ENCODE results near the gene RNU7-1. TPM values are rescaled to one million over a fixed set of nuclear protein-coding genes. Genes with fewer than 3 reads are reported as not detected.
A peak's percentile ranks its signal among the peaks of the same experiment; 100 is the strongest.
"Not testable (repeated sequence)": the region's sequence is repeated elsewhere in the genome, so short reads cannot be mapped to it uniquely, and the experiment has no call there.

RNU7-1 gene
- total RNA-seq: not detected

DNA sequence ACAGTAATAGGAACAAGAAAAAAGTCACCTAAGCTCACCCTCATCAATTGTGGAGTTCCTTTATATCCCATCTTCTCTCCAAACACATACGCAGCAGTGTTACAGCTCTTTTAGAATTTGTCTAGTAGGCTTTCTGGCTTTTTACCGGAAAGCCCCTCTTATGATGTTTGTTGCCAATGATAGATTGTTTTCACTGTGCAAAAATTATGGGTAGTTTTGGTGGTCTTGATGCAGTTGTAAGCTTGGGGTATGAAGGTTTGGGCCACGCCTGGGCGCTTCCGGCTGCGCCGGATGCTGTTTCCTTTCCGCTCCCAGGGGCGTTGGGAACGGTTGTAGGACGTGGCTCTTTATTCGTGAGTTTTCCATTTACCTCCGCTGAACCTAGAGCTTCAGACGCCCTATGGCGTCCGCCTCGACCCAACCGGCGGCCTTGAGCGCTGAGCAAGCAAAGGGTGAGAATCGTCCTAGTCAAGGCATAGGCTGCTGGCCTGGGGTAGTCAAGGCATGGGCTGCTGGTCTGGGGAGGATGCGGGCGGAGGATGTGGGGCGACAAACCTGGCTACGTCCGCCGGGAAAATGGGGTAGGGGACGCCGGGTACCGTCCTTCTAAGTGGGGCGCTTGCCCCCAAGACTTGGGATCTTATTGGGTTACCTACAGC is at the start of gene RNU7-1, which contains the start of gene C12orf57:
RNU7-1 (plus strand) TSS at position 95 of the 659 bp plus-strand sequence.
C12orf57 (plus strand) TSS at position 301 of the 659 bp plus-strand sequence; CDS start at position 401, 100 bp downstream.
- Mint-ChIP-seq H3K27me3 (no peaks in the 10 kb centered on the region), H3K4me3 (peak within 1 kb of the TSS; percentile 97), H3K4me1 (peaks cover 66% of the 10 kb centered on the region), H3K9me3 (no peaks in the 10 kb centered on the region), H3K36me3 (ENCODE audit: low read depth) (peaks cover 5% of the 10 kb centered on the region), H3K27ac (peak within 1 kb of the TSS; percentile 96)
- DNase-seq: peak; percentile 85
- ChIA-PET POLR2A (interaction anchor here (0.6 to 4.5 kb wide), 18 partner anchors 9 to 169 kb away, joined by 3 to 36 read pairs (median 5); partner anchors contain the start of genes C1RL, SPSB2, TPI1 and USP5), CTCF (interaction anchor here (0.6 to 17.8 kb wide), 23 partner anchors 9 to 1065 kb away, joined by 3 to 388 read pairs (median 5); partner anchors contain the start of genes C1RL, SPSB2 and ZNF384)

GRCh38 chr12:6894321-6894720 is 49.3 kb upstream of the RNU7-1 start:
- peaks cover 26% of the 10 kb centered on the region for H3K4me1 Mint-ChIP-seq

GRCh38 chr12:6896846-6897435 is 46.7 kb upstream of the RNU7-1 start:
- no peak overlapping the region for H3K4me3 Mint-ChIP-seq
- H3K4me1 Mint-ChIP-seq: peaks cover 19% of the 10 kb centered on the region
- ChIA-PET POLR2A (interaction anchor here (0.7 kb wide), 1 partner anchor 426 kb away, joined by 10 read pairs; no protein-coding TSS in a partner anchor), CTCF (interaction anchor here (0.7 to 2.1 kb wide), 4 partner anchors 24 to 41 kb away, joined by 3 to 9 read pairs (median 4); partner anchors contain the start of gene SPSB2)
- no peaks in the 10 kb centered on the region for H3K27me3 Mint-ChIP-seq
- no peak for DNase-seq
- H3K36me3 Mint-ChIP-seq (ENCODE audit: low read depth): peaks cover 2% of the 10 kb centered on the region
- H3K27ac Mint-ChIP-seq: no peak overlapping the region
- no peaks in the 10 kb centered on the region for H3K9me3 Mint-ChIP-seq

More at GRCh38 chr12:6894321-6894720, 49.3 kb upstream of the RNU7-1 start:
- Mint-ChIP-seq H3K27me3 (no peaks in the 10 kb centered on the region), H3K36me3 (ENCODE audit: low read depth) (peaks cover 10% of the 10 kb centered on the region), H3K27ac (no peak overlapping the region), H3K4me3 (no peak overlapping the region), H3K9me3 (no peaks in the 10 kb centered on the region)
- no peak for DNase-seq
- CTCF ChIA-PET: interaction anchor here (0.6 to 4.0 kb wide), 3 partner anchors 8 to 172 kb away, joined by 3 to 25 read pairs (median 7); partner anchors contain the start of gene SPSB2
- POLR2A ChIA-PET: no interaction called here

GRCh38 chr12:6899427-6899826 is 44.2 kb upstream of the RNU7-1 start:
- POLR2A ChIA-PET: no interaction called here
- Mint-ChIP-seq H3K4me3 (no peak overlapping the region), H3K36me3 (ENCODE audit: low read depth) (no peaks in the 10 kb centered on the region), H3K9me3 (no peaks in the 10 kb centered on the region), H3K27ac (no peak overlapping the region), H3K27me3 (no peaks in the 10 kb centered on the region), H3K4me1 (peaks cover 12% of the 10 kb centered on the region)
- CTCF ChIA-PET: interaction anchor here (0.8 to 2.4 kb wide), 3 partner anchors 8 to 57 kb away, joined by 3 to 17 read pairs (median 9); no protein-coding TSS in a partner anchor
- DNase-seq: no peak

DNA sequence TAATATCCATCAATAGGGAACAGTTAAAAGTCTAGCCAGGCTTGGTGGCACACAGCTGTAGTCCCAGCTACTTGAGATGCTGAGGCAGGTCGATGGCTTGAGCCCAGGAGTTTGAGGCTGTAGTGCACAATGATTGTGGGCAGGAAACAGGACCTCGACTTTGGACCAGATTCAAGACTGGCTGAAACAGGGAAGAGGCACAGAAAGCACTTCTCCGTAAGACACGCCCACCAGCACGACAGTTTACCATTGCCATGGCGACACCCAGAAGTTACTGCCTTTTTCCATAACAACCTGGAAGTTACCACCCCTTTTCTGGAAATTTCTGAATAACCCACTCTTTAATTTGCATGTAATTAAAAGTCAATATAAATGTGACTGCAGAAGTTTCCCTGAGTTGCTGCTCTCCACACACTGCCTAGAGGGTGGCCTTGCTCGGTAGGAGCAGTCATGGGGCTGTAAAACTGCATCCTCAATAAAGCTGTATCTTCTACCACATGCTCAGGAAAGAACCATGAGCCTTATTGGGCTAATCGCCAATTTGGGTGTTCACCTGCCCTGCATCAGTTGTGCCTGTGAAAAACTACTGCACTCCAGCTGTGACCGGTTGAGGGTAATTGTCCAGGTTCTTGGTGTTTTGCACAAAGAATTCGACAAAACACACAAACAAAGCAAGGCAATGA is 43.6 kb upstream of the RNU7-1 start:
- H3K36me3 Mint-ChIP-seq (ENCODE audit: low read depth): no peaks in the 10 kb centered on the region
- no peak overlapping the region for H3K27ac Mint-ChIP-seq
- H3K27me3 Mint-ChIP-seq: no peaks in the 10 kb centered on the region
- peaks cover 12% of the 10 kb centered on the region for H3K4me1 Mint-ChIP-seq
- POLR2A ChIA-PET: interaction anchor here (0.7 kb wide), 1 partner anchor 58 kb away, joined by 3 read pairs; no protein-coding TSS in a partner anchor
- H3K4me3 Mint-ChIP-seq: no peak overlapping the region
- DNase-seq: no peak
- CTCF ChIA-PET: interaction anchor here (0.6 to 2.4 kb wide), 4 partner anchors 9 to 56 kb away, joined by 3 to 17 read pairs (median 6); no protein-coding TSS in a partner anchor
- no peaks in the 10 kb centered on the region for H3K9me3 Mint-ChIP-seq

GRCh38 chr12:6902448-6902847 is 41.2 kb upstream of the RNU7-1 start:
- Mint-ChIP-seq H3K27ac (no peak overlapping the region), H3K36me3 (ENCODE audit: low read depth) (no peaks in the 10 kb centered on the region), H3K27me3 (no peaks in the 10 kb centered on the region), H3K4me1 (peaks cover 12% of the 10 kb centered on the region), H3K9me3 (no peaks in the 10 kb centered on the region), H3K4me3 (no peak overlapping the region)
- DNase-seq: no peak
- ChIA-PET CTCF (interaction anchor here (1.0 to 2.7 kb wide), 3 partner anchors 9 to 10 kb away, joined by 3 to 25 read pairs (median 4); no protein-coding TSS in a partner anchor), POLR2A (no interaction called here)

DNA sequence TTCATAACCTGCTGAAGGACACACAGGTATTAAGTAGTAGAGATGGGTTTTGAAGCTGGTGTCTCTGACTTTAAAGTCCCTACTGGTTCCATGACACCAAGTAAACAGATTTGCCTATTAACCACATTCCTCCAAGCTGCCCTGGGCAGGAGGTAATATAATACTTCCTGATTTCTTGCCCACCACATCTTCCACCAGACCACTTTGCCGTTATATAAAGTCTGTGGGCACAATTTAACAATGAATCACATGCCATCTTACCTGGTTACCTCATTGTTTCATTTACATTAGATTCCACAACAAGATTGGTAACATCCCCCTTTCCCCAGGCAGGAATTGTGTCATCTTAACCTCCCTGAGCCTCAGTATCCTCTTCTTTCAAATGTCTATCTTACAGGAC is 39.9 kb upstream of the RNU7-1 start:
- H3K9me3 Mint-ChIP-seq: no peaks in the 10 kb centered on the region

GRCh38 chr12:6904280-6905276 is 39.0 kb upstream of the RNU7-1 start, which contains the start of gene LRRC23:
LRRC23 (plus strand) TSS chr12:6904822; CDS start chr12:6905634, 812 bp downstream.
- ChIA-PET POLR2A (no interaction called here), CTCF (interaction anchor here (1.1 to 5.6 kb wide), 5 partner anchors 13 to 35 kb away, joined by 5 to 31 read pairs (median 11); partner anchors contain the start of gene SPSB2)
- Mint-ChIP-seq H3K9me3 (no peaks in the 10 kb centered on the region), H3K27ac (no peak within 1 kb of the TSS), H3K27me3 (no peaks in the 10 kb centered on the region), H3K36me3 (ENCODE audit: low read depth) (no peaks in the 10 kb centered on the region), H3K4me1 (peaks cover 11% of the 10 kb centered on the region), H3K4me3 (no peak within 1 kb of the TSS)
- peak; percentile 99 for DNase-seq

More for the DNA sequence above, 39.9 kb upstream of the RNU7-1 start:
- Mint-ChIP-seq H3K27ac (no peak overlapping the region), H3K27me3 (no peaks in the 10 kb centered on the region), H3K36me3 (ENCODE audit: low read depth) (no peaks in the 10 kb centered on the region), H3K4me1 (peaks cover 12% of the 10 kb centered on the region), H3K4me3 (no peak overlapping the region)
- ChIA-PET CTCF (interaction anchor here (2.7 to 5.6 kb wide), 3 partner anchors 11 to 31 kb away, joined by 11 to 31 read pairs (median 25); partner anchors contain the start of gene SPSB2), POLR2A (interaction anchor here (0.6 kb wide), 1 partner anchor 346 kb away, joined by 4 read pairs; no protein-coding TSS in a partner anchor)
- DNase-seq: no peak

DNA sequence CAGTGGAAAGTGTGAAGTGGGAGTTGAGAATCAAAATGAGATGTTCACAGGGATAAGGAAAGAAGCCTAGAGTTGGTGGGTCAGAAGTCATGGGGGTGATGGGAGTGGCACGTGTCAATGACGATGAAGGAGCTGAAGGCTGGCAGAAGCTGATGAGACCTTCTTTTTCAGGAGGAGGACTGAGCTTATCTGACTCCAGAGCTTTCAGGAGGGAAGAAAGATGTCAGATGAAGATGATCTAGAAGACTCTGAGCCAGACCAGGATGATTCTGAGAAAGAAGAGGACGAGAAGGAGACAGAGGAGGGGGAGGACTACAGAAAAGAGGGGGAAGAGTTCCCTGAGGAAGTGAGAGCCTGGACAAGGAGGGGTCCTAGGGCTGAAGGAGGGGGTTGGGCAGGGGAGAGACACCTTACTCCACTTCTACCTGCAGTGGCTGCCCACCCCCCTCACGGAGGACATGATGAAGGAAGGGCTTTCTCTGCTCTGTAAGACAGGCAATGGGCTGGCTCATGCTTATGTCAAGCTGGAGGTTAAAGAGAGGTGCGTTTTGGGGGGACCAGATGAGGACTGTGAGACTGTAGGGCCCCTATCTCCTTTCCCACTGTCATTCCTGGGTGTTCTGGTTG is 38.1 kb upstream of the RNU7-1 start:
- Mint-ChIP-seq H3K27me3 (no peaks in the 10 kb centered on the region), H3K27ac (no peak overlapping the region), H3K9me3 (no peaks in the 10 kb centered on the region), H3K36me3 (ENCODE audit: low read depth) (no peaks in the 10 kb centered on the region), H3K4me1 (peaks cover 4% of the 10 kb centered on the region), H3K4me3 (no peak overlapping the region)
- ChIA-PET CTCF (interaction anchor here (1.1 to 5.6 kb wide), 7 partner anchors 9 to 36 kb away, joined by 3 to 31 read pairs (median 6); partner anchors contain the start of genes ENO2 and SPSB2), POLR2A (no interaction called here)
- DNase-seq: no peak

- ChIA-PET CTCF (interaction anchor here (0.6 to 5.6 kb wide), 10 partner anchors 8 to 205 kb away, joined by 3 to 31 read pairs (median 6); partner anchors contain the start of genes PTMS and SPSB2), POLR2A (interaction anchor here (1.1 kb wide), 2 partner anchors 9 to 16 kb away, joined by 3 to 4 read pairs; no protein-coding TSS in a partner anchor)
- not testable (repeated sequence) for H3K4me1 Mint-ChIP-seq; H3K27me3 Mint-ChIP-seq; H3K4me3 Mint-ChIP-seq; H3K27ac Mint-ChIP-seq; DNase-seq; H3K36me3 Mint-ChIP-seq (ENCODE audit: low read depth); H3K9me3 Mint-ChIP-seq
These were observed 35.5 kb upstream of the RNU7-1 start for GRCh38 chr12:6908141-6908540.

All from activated CD4-positive, alpha-beta T cell treated with anti-CD3 and anti-CD28 coated beads, Interleukin-2, amount 10 ng/mL, durations not matched to agents 7 days and 5 days (primary cell).